Retinal pigment epithelial cell (primary cell): ENCODE measurements around the gene STRA8.

Source experiments
- DNase-seq: peaks from one replicate; pipeline ENCODE4 v3.0.0-alpha.2; 2010; ENCODE audit warnings: low read depth
- H3K4me3 ChIP-seq: 2 replicates; pipeline ENCODE4 v1.5.1; 2011; ENCODE audit warnings: mild to moderate bottlenecking, low read length, control low read depth, moderate library complexity
- TF ChIP-seq, protein P1 (sequence below): conservative IDR thresholded peaks from 2 replicates; pipeline ENCODE4 v1.5.1; 2011; ENCODE audit warnings: low read depth, low read length, control low read depth, inconsistent platforms

STRA8 gene

DNA sequence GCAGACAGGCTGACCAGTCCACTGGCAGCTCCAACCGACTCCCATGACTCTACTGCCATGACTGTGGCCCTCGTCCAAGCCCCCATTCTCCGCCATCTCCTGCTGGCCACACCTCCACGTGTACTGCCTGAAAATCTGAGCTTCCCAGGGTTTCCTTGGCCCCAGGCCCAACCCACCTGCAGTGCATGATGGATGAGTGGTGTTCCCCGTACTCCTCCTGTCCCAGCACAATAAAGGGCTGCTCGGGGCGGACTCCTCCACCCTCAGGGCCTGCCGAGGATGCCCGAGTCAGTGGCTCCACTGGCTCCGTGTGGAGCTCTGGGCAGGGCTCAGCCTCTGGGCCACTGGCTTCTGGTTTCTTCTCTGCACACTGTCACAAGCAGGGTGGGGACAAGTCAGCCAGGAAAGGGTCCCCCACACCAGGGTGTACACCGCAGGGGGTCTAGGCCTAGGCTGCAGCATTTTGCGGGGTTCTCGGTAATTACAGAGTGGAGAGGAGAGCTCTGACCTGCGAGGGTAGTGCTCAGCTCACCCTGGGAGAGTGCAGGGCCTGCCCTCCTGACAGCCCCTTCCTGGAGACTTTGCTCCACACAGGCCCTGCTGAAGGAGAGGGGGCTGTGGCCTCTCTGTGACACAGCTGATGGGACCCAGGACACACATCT, 37.5 kb upstream of the STRA8 start:
- TF ChIP-seq, protein P1, sequence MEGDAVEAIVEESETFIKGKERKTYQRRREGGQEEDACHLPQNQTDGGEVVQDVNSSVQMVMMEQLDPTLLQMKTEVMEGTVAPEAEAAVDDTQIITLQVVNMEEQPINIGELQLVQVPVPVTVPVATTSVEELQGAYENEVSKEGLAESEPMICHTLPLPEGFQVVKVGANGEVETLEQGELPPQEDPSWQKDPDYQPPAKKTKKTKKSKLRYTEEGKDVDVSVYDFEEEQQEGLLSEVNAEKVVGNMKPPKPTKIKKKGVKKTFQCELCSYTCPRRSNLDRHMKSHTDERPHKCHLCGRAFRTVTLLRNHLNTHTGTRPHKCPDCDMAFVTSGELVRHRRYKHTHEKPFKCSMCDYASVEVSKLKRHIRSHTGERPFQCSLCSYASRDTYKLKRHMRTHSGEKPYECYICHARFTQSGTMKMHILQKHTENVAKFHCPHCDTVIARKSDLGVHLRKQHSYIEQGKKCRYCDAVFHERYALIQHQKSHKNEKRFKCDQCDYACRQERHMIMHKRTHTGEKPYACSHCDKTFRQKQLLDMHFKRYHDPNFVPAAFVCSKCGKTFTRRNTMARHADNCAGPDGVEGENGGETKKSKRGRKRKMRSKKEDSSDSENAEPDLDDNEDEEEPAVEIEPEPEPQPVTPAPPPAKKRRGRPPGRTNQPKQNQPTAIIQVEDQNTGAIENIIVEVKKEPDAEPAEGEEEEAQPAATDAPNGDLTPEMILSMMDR = no peak
- H3K4me3 ChIP-seq = no peak overlapping the region
- DNase-seq = no peak

DNA sequence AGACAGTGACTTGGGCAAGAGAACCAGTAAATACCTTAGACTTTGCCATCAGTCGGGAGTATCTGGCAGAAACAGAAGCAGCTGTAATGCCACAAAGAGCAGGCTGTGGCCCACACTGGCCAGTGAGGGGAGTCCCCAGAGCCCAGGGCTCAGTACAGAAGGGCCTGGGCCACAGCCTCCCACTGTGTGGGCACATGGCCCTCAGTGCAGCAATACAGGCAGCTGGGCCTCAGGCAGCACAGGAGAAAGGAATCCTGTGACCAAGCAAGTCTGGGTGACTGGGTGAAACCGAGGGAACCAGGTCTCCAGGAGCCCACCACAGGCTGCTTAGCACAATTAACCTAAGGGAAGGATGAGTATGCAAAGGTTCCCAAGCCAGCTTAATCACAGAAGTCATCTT, 36.3 kb upstream of the STRA8 start:
- H3K4me3 ChIP-seq = no peak overlapping the region
- TF ChIP-seq, protein P1 = no peak
- no peak for DNase-seq

DNA sequence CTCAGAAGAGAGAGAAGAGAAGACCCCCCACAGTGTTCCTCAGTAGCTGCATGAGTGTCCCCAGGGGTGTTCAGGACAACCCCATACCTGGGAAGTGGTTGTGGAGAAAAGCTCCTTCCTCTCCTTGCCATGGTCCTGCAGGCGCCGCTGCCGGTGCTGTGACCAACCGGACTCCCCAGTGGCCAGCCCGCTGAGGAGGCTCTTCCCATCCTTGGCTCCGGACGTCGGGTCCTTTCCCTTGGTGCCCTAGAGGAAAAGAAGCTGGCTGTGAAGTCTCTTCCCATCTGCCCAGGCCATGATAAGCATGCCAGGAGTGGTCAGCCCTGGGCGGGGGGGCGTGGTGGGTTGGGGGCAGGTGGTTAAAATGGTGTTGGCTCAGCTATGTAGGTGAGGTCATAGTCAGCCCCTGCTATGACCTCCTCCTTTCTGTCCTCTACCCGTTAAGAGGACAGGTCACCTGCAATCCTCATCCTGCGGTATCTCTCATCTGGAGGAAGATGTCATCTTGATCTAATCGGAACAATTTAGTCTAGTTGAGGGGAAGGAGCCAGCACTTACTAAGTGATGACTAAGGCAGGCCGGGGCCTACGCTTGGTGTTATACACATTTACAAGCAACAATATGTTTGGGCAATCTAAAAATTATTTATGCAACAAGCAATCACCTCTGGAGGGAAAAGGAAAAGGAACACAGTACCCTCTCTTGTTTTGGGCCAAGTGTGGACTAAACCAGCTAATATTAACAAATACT, 35.6 kb upstream of the STRA8 start:
- TF ChIP-seq, protein P1 = no peak
- DNase-seq = no peak
- no peak overlapping the region for H3K4me3 ChIP-seq

DNA sequence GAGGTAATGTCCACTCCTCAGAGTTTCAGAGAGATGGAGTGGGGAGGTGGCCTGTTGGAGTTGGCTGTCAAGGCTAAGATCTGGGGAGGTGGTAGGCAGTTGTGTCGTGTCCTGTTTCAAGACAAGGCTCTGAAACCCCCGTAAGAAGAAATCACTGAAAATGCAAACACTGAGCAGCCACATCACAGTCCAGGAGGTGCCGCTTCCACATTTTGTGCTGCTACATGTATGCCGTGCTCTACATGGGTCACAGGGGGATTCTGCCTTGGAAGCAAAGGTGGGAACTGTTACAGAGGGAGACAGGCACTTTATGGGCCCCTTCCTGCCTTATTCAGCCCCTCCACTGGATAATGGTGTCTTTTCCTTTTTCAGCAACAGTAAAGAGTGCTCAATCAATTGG, 34.2 kb upstream of the STRA8 start:
- DNase-seq = no peak

DNA sequence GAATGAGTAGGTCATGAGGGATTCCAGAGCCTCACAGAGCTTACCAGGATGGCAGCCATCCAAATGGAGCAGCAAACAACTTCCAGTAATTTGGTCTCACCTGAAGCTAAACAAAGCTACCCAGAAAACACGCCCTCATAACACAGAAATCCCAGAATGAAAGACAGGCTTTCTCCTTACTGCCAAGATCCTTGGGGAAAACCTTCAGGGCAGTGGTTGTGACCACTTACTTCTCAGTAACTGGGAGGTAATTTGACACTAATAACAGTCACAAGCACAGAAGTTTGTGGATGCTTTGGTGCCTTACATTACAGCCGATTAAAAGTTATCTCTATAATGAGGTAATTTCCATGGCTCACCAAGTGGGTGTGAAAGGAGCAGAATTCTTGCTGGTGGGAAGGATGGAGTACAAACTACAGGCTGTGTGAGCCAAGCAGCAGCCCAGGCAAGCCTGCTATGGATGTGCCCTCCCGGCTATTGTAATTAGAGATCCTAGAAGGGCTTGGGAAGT, 32.8 kb upstream of the STRA8 start:
- no peak overlapping the region for H3K4me3 ChIP-seq
- TF ChIP-seq, protein P1 = no peak
- peak; percentile 37 for DNase-seq

More for the DNA sequence above, 34.2 kb upstream of the STRA8 start:
- no peak overlapping the region for H3K4me3 ChIP-seq
- TF ChIP-seq, protein P1 = no peak

DNA sequence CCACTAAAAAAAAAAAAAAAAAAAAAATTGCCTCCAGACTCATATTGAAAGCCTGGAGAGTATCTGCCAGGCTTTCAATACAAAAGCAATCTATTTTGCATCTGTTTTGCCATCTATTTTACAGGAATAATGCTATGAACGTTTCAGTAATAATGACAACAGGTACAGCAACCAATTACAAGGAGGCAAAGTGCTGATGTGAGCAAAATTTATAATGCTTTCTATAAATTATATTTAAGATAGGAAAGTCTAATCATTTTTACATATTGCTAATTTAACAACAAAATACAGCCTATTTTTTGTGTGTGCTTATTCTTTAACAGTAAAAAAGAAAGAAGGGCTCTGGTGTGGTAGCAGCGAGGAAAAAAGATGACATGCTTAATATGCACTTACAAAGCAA, 32.3 kb upstream of the STRA8 start:
- TF ChIP-seq, protein P1 = no peak

More for the DNA sequence above, 32.3 kb upstream of the STRA8 start:
- DNase-seq = no peak
- H3K4me3 ChIP-seq = no peak overlapping the region
